ENCODE results near the gene DMPK. TPM values are rescaled to one million over a fixed set of nuclear protein-coding genes. Genes with fewer than 3 reads are reported as not detected.
"Not testable (repeated sequence)": the region's sequence is repeated elsewhere in the genome, so short reads cannot be mapped to it uniquely, and the experiment has no call there.

Gene DMPK
- total RNA-seq, 2 donors from 2014 or later = 31.7 to 42.4 TPM

GRCh38 chr19:45754323-45754722 is 28.0 kb downstream of the DMPK start:
- Mint-ChIP-seq H3K4me3 (no peak overlapping the region), H3K4me1 (ENCODE audit: low read depth) (no peaks in the 10 kb centered on the region), H3K9me3 (no peaks in the 10 kb centered on the region), H3K27ac (no peak overlapping the region), H3K27me3 (ENCODE audit: low read depth) (no peaks in the 10 kb centered on the region), H3K36me3 (ENCODE audit: insufficient read depth in 2 of 2) (no peaks in the 10 kb centered on the region)
- ATAC-seq (replicated peaks in 1 of 2) (no peak), DNase-seq (no peak)

- Mint-ChIP-seq H3K4me1 (ENCODE audit: low read depth) (no peaks in the 10 kb centered on the region), H3K27me3 (ENCODE audit: low read depth) (no peaks in the 10 kb centered on the region), H3K4me3 (no peak overlapping the region), H3K27ac (no peak overlapping the region), H3K36me3 (ENCODE audit: insufficient read depth in 2 of 2) (no peaks in the 10 kb centered on the region), H3K9me3 (no peaks in the 10 kb centered on the region)
- DNase-seq (no peak), ATAC-seq (replicated peaks in 1 of 2) (no peak)
These were observed 28.7 kb downstream of the DMPK start for GRCh38 chr19:45753548-45753947.

GRCh38 chr19:45752639-45753038 is 29.7 kb downstream of the DMPK start:
- H3K4me3 Mint-ChIP-seq = no peak overlapping the region
- peaks cover 1% of the 10 kb centered on the region for H3K27me3 Mint-ChIP-seq (ENCODE audit: low read depth)
- no peak overlapping the region for H3K27ac Mint-ChIP-seq
- ATAC-seq (replicated peaks in 1 of 2) (no peak), DNase-seq (no peak)
- H3K4me1 Mint-ChIP-seq (ENCODE audit: low read depth) = no peaks in the 10 kb centered on the region
- H3K9me3 Mint-ChIP-seq = no peaks in the 10 kb centered on the region
- H3K36me3 Mint-ChIP-seq (ENCODE audit: insufficient read depth in 2 of 2) = no peaks in the 10 kb centered on the region

- DNase-seq; H3K4me3 Mint-ChIP-seq; H3K9me3 Mint-ChIP-seq; ATAC-seq (replicated peaks in 1 of 2); H3K27ac Mint-ChIP-seq; H3K27me3 Mint-ChIP-seq (ENCODE audit: low read depth); H3K36me3 Mint-ChIP-seq (ENCODE audit: insufficient read depth in 2 of 2); H3K4me1 Mint-ChIP-seq (ENCODE audit: low read depth): not testable (repeated sequence)
These were observed 30.8 kb downstream of the DMPK start for GRCh38 chr19:45751483-45751882.

- no peak overlapping the region for H3K4me3 Mint-ChIP-seq
- H3K4me1 Mint-ChIP-seq (ENCODE audit: low read depth) = no peaks in the 10 kb centered on the region
- no peaks in the 10 kb centered on the region for H3K36me3 Mint-ChIP-seq (ENCODE audit: insufficient read depth in 2 of 2)
- peaks cover 8% of the 10 kb centered on the region for H3K27me3 Mint-ChIP-seq (ENCODE audit: low read depth)
- ATAC-seq (replicated peaks in 1 of 2) = no peak
- DNase-seq = no peak
- no peaks in the 10 kb centered on the region for H3K9me3 Mint-ChIP-seq
- no peak overlapping the region for H3K27ac Mint-ChIP-seq
These were observed 34.8 kb downstream of the DMPK start for GRCh38 chr19:45747513-45747912.

GRCh38 chr19:45746866-45747265 is 35.4 kb downstream of the DMPK start:
- no peak overlapping the region for H3K4me3 Mint-ChIP-seq
- H3K4me1 Mint-ChIP-seq (ENCODE audit: low read depth) = no peaks in the 10 kb centered on the region
- no peak for ATAC-seq (replicated peaks in 1 of 2)
- no peak overlapping the region for H3K27ac Mint-ChIP-seq
- no peak for DNase-seq
- H3K9me3 Mint-ChIP-seq = no peaks in the 10 kb centered on the region
- H3K36me3 Mint-ChIP-seq (ENCODE audit: insufficient read depth in 2 of 2) = no peaks in the 10 kb centered on the region
- H3K27me3 Mint-ChIP-seq (ENCODE audit: low read depth) = peaks cover 8% of the 10 kb centered on the region

- H3K27me3 Mint-ChIP-seq (ENCODE audit: low read depth) = peaks cover 8% of the 10 kb centered on the region
- H3K36me3 Mint-ChIP-seq (ENCODE audit: insufficient read depth in 2 of 2) = no peaks in the 10 kb centered on the region
- H3K4me3 Mint-ChIP-seq = no peak overlapping the region
- no peak for DNase-seq
- ATAC-seq (replicated peaks in 1 of 2) = no peak
- no peak overlapping the region for H3K27ac Mint-ChIP-seq
- no peaks in the 10 kb centered on the region for H3K9me3 Mint-ChIP-seq
- no peaks in the 10 kb centered on the region for H3K4me1 Mint-ChIP-seq (ENCODE audit: low read depth)
These were observed 36.7 kb downstream of the DMPK start for GRCh38 chr19:45745606-45746005.

GRCh38 chr19:45742969-45743368 is 39.3 kb downstream of the DMPK start:
- H3K27me3 Mint-ChIP-seq (ENCODE audit: low read depth) = peaks cover 8% of the 10 kb centered on the region
- no peak overlapping the region for H3K27ac Mint-ChIP-seq
- no peak overlapping the region for H3K4me3 Mint-ChIP-seq
- H3K36me3 Mint-ChIP-seq (ENCODE audit: insufficient read depth in 2 of 2) = no peaks in the 10 kb centered on the region
- DNase-seq = no peak
- no peak for ATAC-seq (replicated peaks in 1 of 2)
- H3K4me1 Mint-ChIP-seq (ENCODE audit: low read depth) = no peaks in the 10 kb centered on the region
- H3K9me3 Mint-ChIP-seq = no peaks in the 10 kb centered on the region

- H3K36me3 Mint-ChIP-seq (ENCODE audit: insufficient read depth in 2 of 2) = no peaks in the 10 kb centered on the region
- no peaks in the 10 kb centered on the region for H3K9me3 Mint-ChIP-seq
- no peak for ATAC-seq (replicated peaks in 1 of 2)
- no peak overlapping the region for H3K27ac Mint-ChIP-seq
- DNase-seq = no peak
- H3K27me3 Mint-ChIP-seq (ENCODE audit: low read depth) = no peaks in the 10 kb centered on the region
- no peak overlapping the region for H3K4me3 Mint-ChIP-seq
- H3K4me1 Mint-ChIP-seq (ENCODE audit: low read depth) = no peaks in the 10 kb centered on the region
These were observed 42.5 kb downstream of the DMPK start for GRCh38 chr19:45739498-45740439.

- no peak for DNase-seq
- Mint-ChIP-seq H3K4me3 (no peak within 1 kb of the TSS), H3K4me1 (ENCODE audit: low read depth) (peaks cover 21% of the 10 kb centered on the region), H3K9me3 (no peaks in the 10 kb centered on the region), H3K36me3 (ENCODE audit: insufficient read depth in 2 of 2) (peaks cover 1 to 2% of the 10 kb centered on the region in 2 donors), H3K27ac (peak within 1 kb of the TSS; percentile 22), H3K27me3 (ENCODE audit: low read depth) (no peaks in the 10 kb centered on the region)
- no peak for ATAC-seq (replicated peaks in 1 of 2)
These were observed 49.0 kb downstream of the DMPK start, which contains the start of gene MEIOSIN for GRCh38 chr19:45733160-45733810. MEIOSIN (plus strand) TSS chr19:45733439; CDS start chr19:45735377, 1,938 bp downstream.

GRCh38 chr19:45730368-45731288 is 51.7 kb downstream of the DMPK start, which contains the start of gene FBXO46:
FBXO46 (minus strand) TSS chr19:45730896; CDS start chr19:45713495, 17,401 bp downstream.
- Mint-ChIP-seq H3K36me3 (ENCODE audit: insufficient read depth in 2 of 2) (peaks cover 1 to 2% of the 10 kb centered on the region in 2 donors), H3K9me3 (no peaks in the 10 kb centered on the region), H3K4me1 (ENCODE audit: low read depth) (peaks cover 36% of the 10 kb centered on the region), H3K4me3 (peak within 1 kb of the TSS; percentile 93 to 96), H3K27me3 (ENCODE audit: low read depth) (no peaks in the 10 kb centered on the region), H3K27ac (peak within 1 kb of the TSS; percentile 71)
- ATAC-seq (replicated peaks in 1 of 2) (peak; percentile 99 to 100), DNase-seq (peak; percentile 93 to 96)

GRCh38 chr19:45729800-45730290 is 52.4 kb downstream of the DMPK start:
- ATAC-seq (replicated peaks in 1 of 2) (no peak), DNase-seq (no peak)
- H3K4me1 Mint-ChIP-seq (ENCODE audit: low read depth) = peaks cover 36% of the 10 kb centered on the region
- no peaks in the 10 kb centered on the region for H3K27me3 Mint-ChIP-seq (ENCODE audit: low read depth)
- H3K9me3 Mint-ChIP-seq = no peaks in the 10 kb centered on the region
- peaks cover 1 to 2% of the 10 kb centered on the region in 2 donors for H3K36me3 Mint-ChIP-seq (ENCODE audit: insufficient read depth in 2 of 2)
- H3K27ac Mint-ChIP-seq = peak overlapping the region; percentile 71
- H3K4me3 Mint-ChIP-seq = peak overlapping the region; percentile 93 to 96

Data from activated T-cell treated with anti-CD3 and anti-CD28 coated beads, Interleukin-2, amount 50 U/mL, for 72 hours (primary cell).